Spinal cord (tissue), 10 donors: Measurements from ENCODE around the gene SPSB4. TPM values are rescaled to one million over a fixed set of nuclear protein-coding genes. Genes with fewer than 3 reads are reported as not detected.
A peak's percentile ranks its signal among the peaks of the same experiment; 100 is the strongest.
"Not testable (repeated sequence)": the region's sequence is repeated elsewhere in the genome, so short reads cannot be mapped to it uniquely, and the experiment has no call there.

ENCODE experiments used
- DNase-seq, 6 donors: peaks; one replicate each; pipeline versions ENCODE4 v3.0.0 to v3.0.0-alpha.2; 2013 to 2015; ENCODE audit warnings: low spot score in 6 of 6, low read depth in 4 of 6
- H3K27ac ChIP-seq: one replicate; pipeline ENCODE4 v1.5.1; 2013; ENCODE audit warnings: low read depth, low read length, control low read depth
- H3K27me3 ChIP-seq: one replicate; pipeline ENCODE4 v1.6.1; 2013; ENCODE audit warnings: low read length; ENCODE audit not compliant: control insufficient read depth, insufficient read depth
- H3K36me3 ChIP-seq: one replicate; pipeline ENCODE4 v1.6.1; 2013; ENCODE audit warnings: low read length; ENCODE audit not compliant: control insufficient read depth, insufficient read depth
- H3K4me1 ChIP-seq: one replicate; pipeline ENCODE4 v1.6.1; 2013; ENCODE audit warnings: low read length; ENCODE audit not compliant: control insufficient read depth, insufficient read depth
- H3K4me3 ChIP-seq: one replicate; pipeline ENCODE4 v1.5.1; 2013; ENCODE audit warnings: low read depth, low read length, control low read depth
- H3K9me3 ChIP-seq: one replicate; pipeline ENCODE4 v1.6.1; 2013; ENCODE audit warnings: low read length; ENCODE audit not compliant: control insufficient read depth, insufficient read depth
- WGBS: methylation state at CpG from one replicate; pipeline ENCODE4 v1.1.5; 2013; ENCODE audit warnings: missing lambda C conversion rate; ENCODE audit not compliant: insufficient coverage; 5-methylcytosine and 5-hydroxymethylcytosine counted together
- polyA plus RNA-seq, 2 donors: library from polyadenylated mRNA; unstranded; fragments of 120-200 nt; gene quantifications; one replicate each; pipeline ENCODE4 v1.2.1, GENCODE V29; 2013; ENCODE audit not compliant: insufficient read length in 2 of 2
- total RNA-seq, 2 donors: library from RNA; depleted of rRNA in 1 of 2; stranded (reverse); fragments of 120-200 nt in 1 of 2; fragments of >200 nt in 1 of 2; gene quantifications; one replicate each; pipeline versions ENCODE4 v1.2.3 to v1.2.4, GENCODE V29; 2013 to 2014
- donor health status: healthy.

SPSB4 gene
- total and polyA plus RNA-seq, 4 donors, result 5.3 to 22.8 (median 14.3) TPM

- H3K4me3 ChIP-seq, H3K36me3 ChIP-seq, H3K27me3 ChIP-seq, H3K27ac ChIP-seq, H3K4me1 ChIP-seq, H3K9me3 ChIP-seq, DNase-seq: not testable (repeated sequence)
- no CpG with 5 or more reads among the region's 1 CpG for WGBS
Observed at GRCh38 chr3:141117982-141118381, 66.8 kb downstream of the SPSB4 start.

GRCh38 chr3:141122455-141123030 lies 71.4 kb downstream of the SPSB4 start:
- no peak overlapping the region for H3K4me3 ChIP-seq
- WGBS, result 75% methylated on average over 16 of the region's 16 CpGs
- peaks cover 22% of the 10 kb centered on the region for H3K4me1 ChIP-seq
- no peaks in the 10 kb centered on the region for H3K9me3 ChIP-seq
- no peaks in the 10 kb centered on the region for H3K36me3 ChIP-seq
- no peak for DNase-seq
- no peak overlapping the region for H3K27ac ChIP-seq
- no peaks in the 10 kb centered on the region for H3K27me3 ChIP-seq

- WGBS, result 60% methylated on average over 3 of the region's 4 CpGs
- Histone ChIP-seq H3K4me3 (no peak overlapping the region), H3K4me1 (peaks cover 27% of the 10 kb centered on the region)
Observed at GRCh38 chr3:141123677-141124410, 72.7 kb downstream of the SPSB4 start.

GRCh38 chr3:141124715-141125114 lies 73.6 kb downstream of the SPSB4 start:
- H3K4me1 ChIP-seq, result peaks cover 33% of the 10 kb centered on the region
- no peaks in the 10 kb centered on the region for H3K9me3 ChIP-seq
- no CpG with 5 or more reads among the region's 5 CpGs for WGBS
- DNase-seq, result no peak
- no peak overlapping the region for H3K27ac ChIP-seq
- no peak overlapping the region for H3K4me3 ChIP-seq
- no peaks in the 10 kb centered on the region for H3K27me3 ChIP-seq
- H3K36me3 ChIP-seq, result no peaks in the 10 kb centered on the region

More at GRCh38 chr3:141123677-141124410, 72.7 kb downstream of the SPSB4 start:
- no peaks in the 10 kb centered on the region for H3K27me3 ChIP-seq
- H3K9me3 ChIP-seq, result no peaks in the 10 kb centered on the region
- DNase-seq, result peak in 1 of 6 donors; percentile 52
- H3K27ac ChIP-seq, result no peak overlapping the region
- H3K36me3 ChIP-seq, result no peaks in the 10 kb centered on the region

- Histone ChIP-seq H3K4me3 (no peak overlapping the region), H3K36me3 (no peaks in the 10 kb centered on the region), H3K27ac (no peak overlapping the region), H3K27me3 (no peaks in the 10 kb centered on the region), H3K9me3 (no peaks in the 10 kb centered on the region), H3K4me1 (peaks cover 35% of the 10 kb centered on the region)
- DNase-seq, result no peak
Observed at GRCh38 chr3:141125351-141125750, 74.2 kb downstream of the SPSB4 start.

GRCh38 chr3:141126661-141127343 lies 75.7 kb downstream of the SPSB4 start:
- Histone ChIP-seq H3K4me3 (no peak overlapping the region), H3K27me3 (no peaks in the 10 kb centered on the region), H3K9me3 (peaks cover 2% of the 10 kb centered on the region), H3K27ac (no peak overlapping the region), H3K36me3 (no peaks in the 10 kb centered on the region), H3K4me1 (peaks cover 35% of the 10 kb centered on the region)
- DNase-seq, result no peak
- WGBS, result 94% methylated on average over 9 of the region's 9 CpGs

- DNase-seq, result no peak
- H3K27ac ChIP-seq, result no peak overlapping the region
- peaks cover 3% of the 10 kb centered on the region for H3K9me3 ChIP-seq
- WGBS, result 83% methylated on average over 9 of the region's 9 CpGs
- no peaks in the 10 kb centered on the region for H3K27me3 ChIP-seq
- no peak overlapping the region for H3K4me3 ChIP-seq
- no peaks in the 10 kb centered on the region for H3K36me3 ChIP-seq
- peaks cover 31% of the 10 kb centered on the region for H3K4me1 ChIP-seq
Observed at GRCh38 chr3:141127344-141128125, 76.4 kb downstream of the SPSB4 start.

- Histone ChIP-seq H3K9me3 (peaks cover 3% of the 10 kb centered on the region), H3K27ac (no peak overlapping the region), H3K27me3 (no peaks in the 10 kb centered on the region), H3K36me3 (no peaks in the 10 kb centered on the region), H3K4me3 (no peak overlapping the region), H3K4me1 (peaks cover 29% of the 10 kb centered on the region)
- WGBS, result 93% methylated on average over 5 of the region's 5 CpGs
- DNase-seq, result no peak
Observed at GRCh38 chr3:141128126-141128777, 77.1 kb downstream of the SPSB4 start.

- H3K27me3 ChIP-seq, result no peaks in the 10 kb centered on the region
- H3K9me3 ChIP-seq, result peaks cover 3% of the 10 kb centered on the region
- H3K36me3 ChIP-seq, result no peaks in the 10 kb centered on the region
- H3K4me3 ChIP-seq, result no peak overlapping the region
- DNase-seq, result no peak
- H3K27ac ChIP-seq, result no peak overlapping the region
- H3K4me1 ChIP-seq, result peaks cover 28% of the 10 kb centered on the region
Observed at GRCh38 chr3:141129049-141129448, 77.9 kb downstream of the SPSB4 start.
